Sigmoid colon (tissue), 3 donors: ENCODE measurements around the gene RNF26.

ENCODE experiments used
- POLR2A ChIP-seq, 2 donors: fragments of 450-650 bp; IDR thresholded peaks; one replicate each; pipeline ENCODE4 v1.6.1; 2016; ENCODE audit warnings: antibody characterized with exemption in 2 of 2, mild to moderate bottlenecking in 2 of 2, moderate library complexity in 2 of 2
- TF ChIP-seq, protein P1 (sequence below), 4 experiments: fragments of 450-650 bp in 3 of 4; fragments of 200-600 bp in 1 of 4; IDR thresholded peaks; one replicate each; pipeline ENCODE4 v1.5.1; 2016 to 2019; ENCODE audit warnings: antibody characterized with exemption in 4 of 4, mild to moderate bottlenecking in 3 of 4, moderate library complexity in 2 of 4

- no peak for TF ChIP-seq POLR2A (IDR thresholded peaks at IDR 0.05)
- TF ChIP-seq, protein P1, sequence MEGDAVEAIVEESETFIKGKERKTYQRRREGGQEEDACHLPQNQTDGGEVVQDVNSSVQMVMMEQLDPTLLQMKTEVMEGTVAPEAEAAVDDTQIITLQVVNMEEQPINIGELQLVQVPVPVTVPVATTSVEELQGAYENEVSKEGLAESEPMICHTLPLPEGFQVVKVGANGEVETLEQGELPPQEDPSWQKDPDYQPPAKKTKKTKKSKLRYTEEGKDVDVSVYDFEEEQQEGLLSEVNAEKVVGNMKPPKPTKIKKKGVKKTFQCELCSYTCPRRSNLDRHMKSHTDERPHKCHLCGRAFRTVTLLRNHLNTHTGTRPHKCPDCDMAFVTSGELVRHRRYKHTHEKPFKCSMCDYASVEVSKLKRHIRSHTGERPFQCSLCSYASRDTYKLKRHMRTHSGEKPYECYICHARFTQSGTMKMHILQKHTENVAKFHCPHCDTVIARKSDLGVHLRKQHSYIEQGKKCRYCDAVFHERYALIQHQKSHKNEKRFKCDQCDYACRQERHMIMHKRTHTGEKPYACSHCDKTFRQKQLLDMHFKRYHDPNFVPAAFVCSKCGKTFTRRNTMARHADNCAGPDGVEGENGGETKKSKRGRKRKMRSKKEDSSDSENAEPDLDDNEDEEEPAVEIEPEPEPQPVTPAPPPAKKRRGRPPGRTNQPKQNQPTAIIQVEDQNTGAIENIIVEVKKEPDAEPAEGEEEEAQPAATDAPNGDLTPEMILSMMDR (IDR thresholded peaks at IDR 0.05): no peak
Measured at GRCh38 chr11:119297938-119298337, 36.4 kb upstream of the RNF26 start.
